ENCODE results near the gene C10orf88.
"Not testable (repeated sequence)": the region's sequence is repeated elsewhere in the genome, so short reads cannot be mapped to it uniquely, and the experiment has no call there.

Gene C10orf88

GRCh38 chr10:122957474-122957873 lies 3.4 kb upstream of the C10orf88 start:
- no peak for DNase-seq

GRCh38 chr10:122955892-122956291 lies 1.9 kb upstream of the C10orf88 start:
- DNase-seq, result no peak

- no peak for DNase-seq
Observed at GRCh38 chr10:122954731-122955050, 664 bp upstream of the C10orf88 start.

DNA sequence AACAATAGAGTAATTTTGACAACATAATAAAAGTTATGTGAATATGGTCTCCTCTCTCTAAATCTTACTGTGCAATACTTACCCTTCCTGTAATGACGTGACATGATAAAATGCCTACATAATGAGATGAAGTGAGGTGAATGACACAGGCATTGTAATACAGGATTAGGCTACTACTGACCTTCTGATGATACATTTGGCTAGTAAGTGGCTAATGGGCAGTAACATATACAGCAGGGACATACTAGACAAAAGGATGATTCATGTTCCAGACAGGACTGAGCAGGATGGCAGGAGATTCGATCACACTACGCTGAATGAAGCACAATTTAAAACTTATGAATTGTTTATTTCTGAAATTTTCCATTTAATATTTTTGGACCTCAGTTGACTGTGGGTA lies 4.7 kb downstream of the C10orf88 start:
- no peak for DNase-seq

- DNase-seq, result no peak
Observed at GRCh38 chr10:122939856-122940543, 14.0 kb downstream of the C10orf88 start.

DNA sequence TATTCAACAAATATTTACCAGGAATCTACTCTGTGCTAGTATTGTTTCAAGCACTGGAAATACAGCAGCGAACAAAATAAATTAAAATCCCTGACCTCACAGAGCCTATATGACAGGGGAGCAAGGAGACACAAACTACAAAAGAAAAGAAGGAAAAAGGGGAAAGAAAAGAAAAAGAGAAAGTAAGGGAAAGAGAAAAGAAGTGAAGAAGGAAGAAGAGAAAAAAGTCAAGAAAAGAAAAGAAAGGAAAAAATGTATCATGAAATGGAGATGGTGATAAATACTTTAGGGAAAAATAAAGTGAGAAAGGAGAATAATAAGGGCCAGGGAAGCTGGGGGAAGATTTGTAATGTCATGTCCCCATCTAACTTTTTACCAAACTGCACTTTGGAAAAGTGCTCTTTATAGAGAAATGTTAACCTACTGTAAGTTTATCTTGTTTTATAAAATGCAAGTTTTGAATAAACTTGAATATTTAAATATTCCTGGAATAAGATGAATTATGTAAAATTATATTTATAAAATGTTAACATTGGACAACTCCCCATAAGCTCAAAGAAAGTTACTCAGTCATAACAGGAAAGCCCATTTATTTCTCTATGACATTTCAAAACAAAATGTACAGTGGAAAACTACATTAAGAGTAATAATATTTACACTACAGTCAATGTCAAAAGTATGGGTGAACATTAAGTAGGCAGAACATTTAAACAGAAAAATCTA lies 14.7 kb downstream of the C10orf88 start:
- DNase-seq, result no peak

DNA sequence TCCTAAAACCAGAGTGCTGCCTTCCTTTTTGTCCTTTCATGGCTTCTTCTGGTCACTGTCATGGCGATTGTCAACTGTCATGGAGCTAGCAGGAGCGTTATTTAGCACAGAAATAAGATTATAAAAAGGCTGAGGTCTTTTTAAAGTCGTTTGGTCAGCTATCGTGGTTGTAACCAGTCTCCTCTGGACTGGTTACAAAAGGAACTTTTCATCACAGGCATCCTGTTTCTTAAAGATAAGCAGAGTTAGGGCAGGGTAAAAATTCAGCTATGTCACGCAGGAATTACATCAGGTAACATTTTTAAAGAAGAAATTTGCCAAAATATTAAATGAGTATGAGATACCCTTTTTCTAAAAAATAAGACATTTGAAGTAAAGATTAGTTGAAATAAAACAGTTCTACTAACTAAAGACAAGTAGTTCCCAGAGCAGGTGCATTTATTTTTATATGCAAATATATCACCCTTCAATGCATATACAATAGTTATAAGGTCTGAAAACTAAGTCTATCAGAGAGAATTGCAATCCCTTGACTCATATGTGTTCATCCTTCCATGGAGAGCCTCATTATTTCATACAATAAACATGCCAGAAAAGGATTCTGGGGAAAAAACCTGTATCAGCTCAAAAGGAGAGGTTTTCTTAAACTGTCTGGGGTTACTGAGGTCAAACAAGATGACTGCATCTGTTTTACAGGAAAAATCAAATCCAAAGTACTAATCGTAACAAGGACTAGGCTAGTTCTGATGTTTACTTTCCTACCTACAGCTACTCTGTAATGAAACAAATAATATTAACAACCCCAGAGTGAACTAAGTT lies 22.7 kb downstream of the C10orf88 start:
- DNase-seq, result no peak

GRCh38 chr10:122930140-122930539 lies 23.9 kb downstream of the C10orf88 start:
- DNase-seq, result no peak

- DNase-seq, result no peak
Observed at GRCh38 chr10:122915700-122916099, 38.3 kb downstream of the C10orf88 start.

DNA sequence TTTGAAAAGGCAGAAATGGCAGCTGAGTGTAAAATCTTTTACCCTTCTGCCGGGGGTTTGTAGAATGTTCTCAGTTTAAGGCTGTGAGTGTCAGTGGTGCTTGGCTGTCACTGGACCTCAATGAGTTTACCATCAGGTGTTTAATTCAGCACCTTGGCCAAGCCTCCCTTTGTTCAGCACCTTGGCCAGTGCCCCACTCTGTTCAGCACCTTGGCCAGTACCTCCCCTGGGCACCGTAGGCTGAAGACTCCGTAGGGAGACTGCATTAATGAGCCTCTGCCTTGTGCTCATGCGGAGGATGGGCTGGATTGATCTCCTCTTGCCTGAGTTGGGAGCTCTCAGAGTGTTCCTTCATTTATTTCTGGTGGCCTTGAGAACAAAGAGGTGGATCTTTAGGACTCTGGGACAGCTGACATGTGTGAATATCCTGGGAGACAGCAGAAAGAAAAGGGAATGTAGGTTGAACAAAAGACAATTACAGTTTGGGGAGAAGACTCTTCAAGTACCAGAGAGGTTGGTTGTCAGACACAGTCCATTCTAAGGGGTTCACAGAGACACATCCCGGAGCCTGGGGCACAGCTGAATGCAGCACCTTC lies 42.0 kb downstream of the C10orf88 start:
- DNase-seq, result no peak

- DNase-seq, result no peak
Observed at GRCh38 chr10:122910310-122910709, 43.7 kb downstream of the C10orf88 start, which contains the start of gene FAM24A. Gene FAM24A, plus strand, starts transcription at chr10:122910610. Its CDS starts 1,025 bp downstream, at chr10:122911635.

DNA sequence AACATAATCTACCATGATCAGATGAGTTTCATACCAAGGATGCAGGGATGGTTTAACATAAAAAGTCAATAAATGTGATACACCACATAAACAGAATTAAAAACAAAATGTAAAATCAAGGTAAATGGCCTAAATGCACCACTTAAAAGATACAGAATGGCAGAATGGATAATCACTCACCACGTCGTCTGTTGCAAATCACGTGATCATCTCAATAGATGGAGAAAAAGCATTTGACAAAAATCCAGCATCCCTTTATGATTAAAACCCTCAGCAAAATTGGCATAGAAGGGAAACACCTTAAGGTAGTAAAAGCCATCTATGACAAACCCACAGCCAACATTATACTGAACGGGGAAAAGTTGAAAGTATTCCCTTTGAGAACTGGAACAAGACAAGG lies 50.2 kb downstream of the C10orf88 start:
- DNase-seq, result not testable (repeated sequence)

GRCh38 chr10:122894261-122894944 lies 59.6 kb downstream of the C10orf88 start:
- DNase-seq, result no peak

DNA sequence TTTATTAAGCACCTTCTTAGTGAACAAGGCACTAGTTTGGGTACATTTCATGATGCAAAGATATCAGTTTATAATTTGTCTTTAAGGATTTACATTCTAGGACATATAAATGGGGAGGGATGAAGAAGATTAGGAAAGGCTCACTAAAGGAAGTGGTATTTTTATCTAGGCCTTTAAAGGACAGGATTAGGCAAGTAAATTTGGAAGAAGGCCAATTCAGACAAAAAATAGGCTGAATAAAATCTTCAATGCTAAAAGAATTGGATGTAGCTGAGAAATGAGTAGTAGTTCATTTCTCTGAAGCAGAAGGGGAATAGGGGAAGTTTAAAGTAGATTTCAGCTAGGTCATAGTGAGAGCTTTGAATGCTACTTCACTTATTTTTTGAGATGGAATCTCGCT lies 69.9 kb downstream of the C10orf88 start:
- DNase-seq, result no peak

DNA sequence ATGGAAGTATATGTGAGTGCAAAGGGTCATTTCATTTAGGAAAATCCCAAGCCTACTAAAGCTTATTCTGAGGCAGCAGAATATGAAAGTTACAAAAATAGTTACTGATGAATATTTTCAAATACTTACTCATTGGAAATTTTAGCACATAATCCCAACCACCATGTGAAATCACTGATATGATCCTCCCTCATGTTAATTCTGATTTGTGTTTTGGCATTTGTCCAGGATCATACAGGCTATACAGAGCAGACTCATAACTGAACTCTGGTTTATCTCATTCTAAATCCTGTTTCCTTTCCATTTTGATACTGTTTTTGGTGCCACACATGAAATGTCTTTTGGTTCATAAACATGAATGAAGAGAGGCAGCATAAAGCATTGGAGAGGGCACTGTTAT lies 71.3 kb downstream of the C10orf88 start:
- DNase-seq, result no peak
